ENCODE results near the gene AAGAB.

Gene AAGAB

GRCh38 chr15:67188551-67189218 lies 65.8 kb downstream of the AAGAB start:
- no peak for DNase-seq (ENCODE audit: low spot score)

- DNase-seq (ENCODE audit: low spot score): no peak
These were observed 67.1 kb downstream of the AAGAB start for GRCh38 chr15:67187351-67187854.

- no peak for DNase-seq (ENCODE audit: low spot score)
These were observed 67.8 kb downstream of the AAGAB start for GRCh38 chr15:67186688-67187087.

DNA sequence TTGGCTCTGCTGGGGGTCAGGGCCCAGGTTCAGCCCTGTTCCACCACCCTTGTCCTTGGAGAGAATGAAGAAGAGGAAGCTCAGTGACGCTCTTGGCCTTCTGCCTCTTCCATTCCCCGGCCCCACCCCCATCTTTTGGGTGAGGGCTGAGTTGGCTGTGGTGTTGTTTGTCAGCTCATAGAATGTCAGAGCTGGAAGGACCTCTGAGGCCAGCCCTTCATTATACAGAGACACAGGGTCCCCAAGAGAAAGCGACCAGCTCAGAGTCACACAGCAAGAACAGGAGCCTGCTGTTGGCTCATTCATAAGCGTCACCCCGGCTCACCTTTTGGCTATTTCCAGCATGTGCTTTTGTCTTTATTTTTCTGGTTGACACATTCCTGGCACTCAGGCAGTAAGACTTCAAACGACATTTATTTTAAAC lies 68.2 kb downstream of the AAGAB start:
- DNase-seq (ENCODE audit: low spot score): peak; percentile 17

- no peak for DNase-seq (ENCODE audit: low spot score)
These were observed 68.7 kb downstream of the AAGAB start for GRCh38 chr15:67185621-67186225.

DNA sequence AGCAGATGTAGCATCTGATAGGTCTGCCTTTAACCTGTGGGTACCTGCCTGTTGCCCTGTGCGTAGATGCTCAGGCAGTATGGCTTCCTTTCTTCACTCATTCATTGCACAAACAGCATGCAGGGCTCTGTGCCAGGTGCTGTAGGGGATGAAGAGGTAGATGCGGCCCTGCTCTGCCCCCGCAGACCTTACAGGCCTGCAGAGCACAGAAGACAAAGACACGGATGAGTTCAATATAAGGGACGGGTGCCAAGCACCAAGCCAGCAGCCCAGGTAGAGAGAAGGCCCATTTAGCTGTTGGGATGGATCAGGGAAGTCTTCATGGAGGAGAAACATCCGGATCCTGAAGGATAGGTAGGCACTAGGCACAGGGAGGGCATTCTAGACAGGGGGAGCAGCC lies 69.4 kb downstream of the AAGAB start:
- no peak for DNase-seq (ENCODE audit: low spot score)

- DNase-seq (ENCODE audit: low spot score): no peak
These were observed 70.1 kb downstream of the AAGAB start for GRCh38 chr15:67184208-67184925.

GRCh38 chr15:67183443-67184169 lies 70.9 kb downstream of the AAGAB start:
- DNase-seq (ENCODE audit: low spot score): no peak

DNA sequence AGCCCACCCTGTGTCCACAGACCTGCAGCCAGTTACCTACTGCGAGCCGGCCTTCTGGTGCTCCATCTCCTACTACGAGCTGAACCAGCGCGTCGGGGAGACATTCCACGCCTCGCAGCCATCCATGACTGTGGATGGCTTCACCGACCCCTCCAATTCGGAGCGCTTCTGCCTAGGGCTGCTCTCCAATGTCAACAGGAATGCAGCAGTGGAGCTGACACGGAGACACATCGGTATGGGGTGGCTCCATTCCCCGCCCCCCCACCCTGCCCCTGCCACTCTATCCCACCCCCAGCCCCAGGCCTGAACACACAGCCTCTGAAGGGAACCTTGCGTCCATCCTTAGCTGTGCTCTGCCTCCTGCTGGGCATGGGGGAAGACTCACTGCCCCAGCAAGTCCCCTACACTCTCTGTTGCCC lies 73.2 kb downstream of the AAGAB start:
- DNase-seq (ENCODE audit: low spot score): no peak

DNA sequence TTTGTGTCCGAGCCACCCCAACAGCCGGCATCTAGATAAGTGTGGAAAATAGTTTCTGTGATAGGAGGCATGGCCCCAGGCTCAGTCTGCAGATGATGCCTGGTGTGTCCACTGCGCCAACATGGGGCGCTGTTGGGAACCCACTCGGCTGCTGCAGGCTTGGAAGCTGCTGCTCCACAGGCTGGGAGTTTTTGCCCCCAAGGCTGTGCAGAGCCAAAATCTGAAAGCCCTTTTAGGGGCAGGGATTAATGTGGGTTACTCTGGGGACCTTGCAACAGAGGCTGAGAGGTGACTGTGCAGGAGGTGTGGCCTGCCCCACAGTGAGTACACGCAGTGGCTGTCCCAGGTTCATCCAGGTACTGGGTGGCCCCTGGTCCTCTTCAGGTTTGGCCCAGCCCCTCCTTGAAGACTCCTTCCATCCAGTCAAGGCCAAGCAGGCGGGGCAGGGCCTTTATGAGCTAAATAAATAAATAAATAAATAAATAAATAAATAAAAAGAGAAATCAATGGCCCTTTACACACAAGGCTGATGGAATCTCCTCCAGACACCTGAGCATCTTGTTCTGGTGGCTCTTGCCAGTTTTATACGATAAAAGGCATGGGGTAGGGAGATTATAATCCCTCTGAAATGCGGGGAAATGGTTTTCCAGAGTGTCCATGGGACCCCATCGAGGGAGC lies 73.8 kb downstream of the AAGAB start:
- DNase-seq (ENCODE audit: low spot score): no peak

- DNase-seq (ENCODE audit: low spot score): no peak
These were observed 74.4 kb downstream of the AAGAB start for GRCh38 chr15:67180035-67180434.

- DNase-seq (ENCODE audit: low spot score): no peak
These were observed 75.0 kb downstream of the AAGAB start for GRCh38 chr15:67179411-67179995.

DNA sequence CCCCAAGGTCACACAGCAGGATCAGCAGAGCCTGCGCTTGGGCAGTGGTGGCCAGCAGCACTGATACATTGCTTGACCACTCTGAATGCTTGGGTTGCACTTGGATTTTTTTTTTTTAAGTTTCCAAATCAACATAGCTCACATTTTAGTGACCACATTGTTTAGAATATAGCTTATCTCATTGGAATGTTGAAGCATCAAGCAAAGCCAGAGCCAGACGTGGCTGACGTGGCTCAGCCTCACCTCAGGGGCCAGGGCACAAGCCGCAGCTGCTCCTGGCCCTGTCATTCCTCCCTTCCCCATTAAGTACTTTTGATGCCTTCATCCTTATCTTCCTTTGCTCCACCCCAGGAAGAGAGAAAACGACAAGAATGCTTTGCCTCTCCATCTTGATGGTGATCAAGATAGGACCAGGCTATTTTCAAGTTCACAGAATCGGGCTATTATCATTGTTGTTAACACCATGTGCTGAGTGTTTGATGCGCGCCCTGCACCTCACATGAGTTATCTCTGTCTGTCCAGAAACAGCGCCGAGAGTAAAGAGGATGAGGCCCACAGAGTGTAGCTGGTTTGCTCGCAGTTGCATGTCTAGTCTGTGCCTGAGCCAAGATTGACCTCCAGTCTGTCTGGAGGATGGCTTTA lies 75.8 kb downstream of the AAGAB start:
- no peak for DNase-seq (ENCODE audit: low spot score)

- DNase-seq (ENCODE audit: low spot score): peak; percentile 9
These were observed 76.7 kb downstream of the AAGAB start for GRCh38 chr15:67177752-67178151.

DNA sequence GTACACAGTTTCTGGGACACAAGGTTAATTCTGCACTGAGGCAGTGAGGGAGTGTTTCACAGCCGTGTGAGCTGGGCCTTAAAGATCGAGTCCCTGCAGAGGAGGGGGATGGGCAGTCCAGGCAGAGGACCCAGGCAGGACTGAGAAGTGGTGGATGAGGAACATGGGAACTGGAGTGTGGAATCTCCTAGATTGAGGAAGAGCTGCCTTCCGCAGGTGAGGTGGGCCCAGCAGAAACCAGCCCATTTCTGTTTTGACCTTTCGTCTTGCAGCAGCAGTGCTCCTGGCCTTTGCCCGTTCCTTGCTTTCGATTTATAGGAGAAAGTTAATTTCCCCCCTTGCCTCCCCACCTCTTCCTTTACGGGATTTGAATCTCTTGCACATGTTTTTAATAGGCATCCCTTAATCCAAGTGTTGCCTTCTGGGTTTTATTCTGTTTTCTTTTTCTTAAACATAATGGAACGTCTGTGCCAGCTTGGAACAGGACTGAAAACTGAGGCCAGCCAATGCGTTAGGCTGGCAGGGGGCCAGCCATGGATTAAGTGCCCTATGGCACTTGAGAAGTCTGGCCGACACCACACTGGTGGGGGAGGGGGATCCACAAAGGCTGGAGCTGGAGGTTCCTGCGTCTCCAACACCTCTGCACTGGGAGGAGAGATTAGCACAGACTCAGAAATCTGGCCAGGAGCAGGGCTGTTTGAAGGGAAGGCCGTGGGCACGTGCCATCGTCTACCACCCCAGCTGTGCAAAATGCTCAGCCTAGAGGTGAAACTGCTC lies 78.1 kb downstream of the AAGAB start:
- DNase-seq (ENCODE audit: low spot score): peak; percentile 14

GRCh38 chr15:67175643-67176071 lies 78.8 kb downstream of the AAGAB start:
- DNase-seq (ENCODE audit: low spot score): peak; percentile 44

- no peak for DNase-seq (ENCODE audit: low spot score)
These were observed 79.4 kb downstream of the AAGAB start for GRCh38 chr15:67174864-67175573.

DNA sequence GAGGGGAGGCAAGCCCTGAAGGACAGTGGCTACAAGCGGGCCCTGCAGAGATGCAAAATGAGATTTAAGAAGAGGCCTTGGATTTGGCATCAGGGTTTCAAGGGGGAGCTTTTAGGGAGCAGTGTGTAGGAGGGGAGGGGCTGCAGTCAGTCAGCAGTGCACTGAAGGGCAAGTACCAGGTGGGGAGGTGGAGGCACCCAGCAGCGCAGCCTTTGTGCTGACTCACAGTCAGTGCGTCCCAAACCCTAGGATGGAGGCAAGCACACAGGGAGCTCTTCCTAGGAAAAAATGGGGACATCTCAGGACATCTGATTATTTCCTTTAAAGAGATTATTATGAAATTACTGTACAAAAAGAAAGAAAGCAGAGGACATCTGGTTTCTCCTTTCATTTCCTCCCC lies 80.0 kb downstream of the AAGAB start:
- no peak for DNase-seq (ENCODE audit: low spot score)

GRCh38 chr15:67173786-67174185 lies 80.7 kb downstream of the AAGAB start:
- DNase-seq (ENCODE audit: low spot score): no peak
